ENCODE results near the gene C2CD4C.

DNA sequence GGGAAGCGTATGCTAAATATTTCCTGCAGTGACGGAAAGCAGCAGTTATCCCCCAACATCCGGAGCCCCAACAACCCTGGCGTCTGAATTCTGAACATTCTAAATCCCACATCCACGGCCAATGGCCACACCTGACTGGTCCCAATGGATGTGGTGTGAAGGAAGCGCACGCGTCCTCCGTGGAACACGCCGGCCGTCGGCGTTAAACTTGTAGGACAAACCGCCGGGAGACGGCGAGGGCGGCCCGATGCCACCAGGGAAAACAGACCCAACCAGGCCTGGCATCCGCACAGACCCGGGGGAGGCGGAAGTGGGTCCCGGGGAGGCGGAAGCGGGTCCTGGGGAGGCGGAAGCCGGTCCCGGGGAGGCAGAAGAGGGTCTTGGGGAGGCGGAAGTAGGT is 48.7 kb upstream of the C2CD4C start:
- TF ChIP-seq, protein P1, sequence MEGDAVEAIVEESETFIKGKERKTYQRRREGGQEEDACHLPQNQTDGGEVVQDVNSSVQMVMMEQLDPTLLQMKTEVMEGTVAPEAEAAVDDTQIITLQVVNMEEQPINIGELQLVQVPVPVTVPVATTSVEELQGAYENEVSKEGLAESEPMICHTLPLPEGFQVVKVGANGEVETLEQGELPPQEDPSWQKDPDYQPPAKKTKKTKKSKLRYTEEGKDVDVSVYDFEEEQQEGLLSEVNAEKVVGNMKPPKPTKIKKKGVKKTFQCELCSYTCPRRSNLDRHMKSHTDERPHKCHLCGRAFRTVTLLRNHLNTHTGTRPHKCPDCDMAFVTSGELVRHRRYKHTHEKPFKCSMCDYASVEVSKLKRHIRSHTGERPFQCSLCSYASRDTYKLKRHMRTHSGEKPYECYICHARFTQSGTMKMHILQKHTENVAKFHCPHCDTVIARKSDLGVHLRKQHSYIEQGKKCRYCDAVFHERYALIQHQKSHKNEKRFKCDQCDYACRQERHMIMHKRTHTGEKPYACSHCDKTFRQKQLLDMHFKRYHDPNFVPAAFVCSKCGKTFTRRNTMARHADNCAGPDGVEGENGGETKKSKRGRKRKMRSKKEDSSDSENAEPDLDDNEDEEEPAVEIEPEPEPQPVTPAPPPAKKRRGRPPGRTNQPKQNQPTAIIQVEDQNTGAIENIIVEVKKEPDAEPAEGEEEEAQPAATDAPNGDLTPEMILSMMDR (IDR thresholded peaks at IDR 0.05), result no peak
- TF ChIP-seq POLR2A (IDR thresholded peaks at IDR 0.05), result no peak
